Common myeloid progenitor, CD34-positive (primary cell): ENCODE data around the gene TMEM209.
A peak's percentile ranks its signal among the peaks of the same experiment; 100 is the strongest.
"Not testable (repeated sequence)": the region's sequence is repeated elsewhere in the genome, so short reads cannot be mapped to it uniquely, and the experiment has no call there.

Experiments used
- CTCF ChIA-PET: fragments of 350-600 bp; sonication (Branson Sonifier 250); formaldehyde crosslinking; loops from one replicate; lab custom pipeline; 2021; ENCODE audit warnings: antibody characterized with exemption; lab: Charles Lee
- POLR2A ChIA-PET: fragments of 350-600 bp; sonication (Branson Sonifier 250); formaldehyde crosslinking; loops from one replicate; lab custom pipeline; 2021; ENCODE audit warnings: antibody characterized with exemption; lab: Charles Lee
- DNase-seq, 3 donors: peaks; one replicate each; pipeline versions ENCODE4 v3.0.0 to v3.0.0-alpha.2; 2013
- H3K27ac ChIP-seq, 2 experiments: 1 replicate in 1 of 2; 2 replicates in 1 of 2; pipeline ENCODE4 v1.7.0; 2013; ENCODE audit warnings: inconsistent platforms in 2 of 2, low read length in 2 of 2, mild to moderate bottlenecking in 2 of 2, low read depth in 1 of 2, moderate library complexity in 1 of 2; ENCODE audit not compliant: severe bottlenecking in 2 of 2, insufficient read depth in 1 of 2, poor library complexity in 1 of 2
- H3K27me3 ChIP-seq, 5 experiments: replicated peaks in 2 of 5; 1 replicate in 3 of 5; 2 replicates in 2 of 5; pipeline versions ENCODE4 v1.6.1 to v1.7.0; 2013; ENCODE audit warnings: low read length in 4 of 5, mild to moderate bottlenecking in 2 of 5, moderate library complexity in 2 of 5, inconsistent platforms in 1 of 5; ENCODE audit not compliant: insufficient read depth in 5 of 5, control insufficient read depth in 4 of 5
- H3K36me3 ChIP-seq, 4 experiments: 1 replicate in 2 of 4; 2 replicates in 2 of 4; pipeline versions ENCODE4 v1.6.1 to v1.7.0; 2013; ENCODE audit warnings: low read length in 3 of 4, control low read depth in 1 of 4, mild to moderate bottlenecking in 1 of 4; ENCODE audit not compliant: control insufficient read depth in 4 of 4, insufficient read depth in 4 of 4
- H3K4me1 ChIP-seq, 4 experiments: 1 replicate in 3 of 4; 2 replicates in 1 of 4; pipeline versions ENCODE4 v1.6.1 to v1.7.1; 2013; ENCODE audit warnings: low read length in 3 of 4, mild to moderate bottlenecking in 3 of 4, control low read depth in 1 of 4, inconsistent platforms in 1 of 4, moderate library complexity in 1 of 4; ENCODE audit not compliant: control insufficient read depth in 4 of 4, insufficient read depth in 4 of 4; ENCODE audit errors: control extremely low read depth in 1 of 4
- H3K4me3 ChIP-seq, 7 experiments: 1 replicate in 4 of 7; 2 replicates in 3 of 7; pipeline versions ENCODE4 v1.5.1 to v1.7.0; 2013; ENCODE audit warnings: mild to moderate bottlenecking in 7 of 7, low read length in 6 of 7, moderate library complexity in 6 of 7, inconsistent platforms in 2 of 7, low read depth in 2 of 7, control low read depth in 1 of 7; ENCODE audit not compliant: insufficient read depth in 4 of 7, control insufficient read depth in 1 of 7; ENCODE audit errors: extremely low read depth in 1 of 7
- H3K9me3 ChIP-seq, 5 experiments: 1 replicate in 4 of 5; 2 replicates in 1 of 5; pipeline versions ENCODE4 v1.6.1 to v1.7.1; 2013; ENCODE audit warnings: low read length in 4 of 5, mild to moderate bottlenecking in 2 of 5, inconsistent platforms in 1 of 5, low read depth in 1 of 5, moderate library complexity in 1 of 5; ENCODE audit not compliant: control insufficient read depth in 4 of 5, insufficient read depth in 2 of 5; ENCODE audit errors: control extremely low read depth in 1 of 5
- WGBS: methylation state at CpG from one replicate; pipeline ENCODE4 v1.1.5; 2013; ENCODE audit not compliant: insufficient coverage; 5-methylcytosine and 5-hydroxymethylcytosine counted together

The TMEM209 gene

DNA sequence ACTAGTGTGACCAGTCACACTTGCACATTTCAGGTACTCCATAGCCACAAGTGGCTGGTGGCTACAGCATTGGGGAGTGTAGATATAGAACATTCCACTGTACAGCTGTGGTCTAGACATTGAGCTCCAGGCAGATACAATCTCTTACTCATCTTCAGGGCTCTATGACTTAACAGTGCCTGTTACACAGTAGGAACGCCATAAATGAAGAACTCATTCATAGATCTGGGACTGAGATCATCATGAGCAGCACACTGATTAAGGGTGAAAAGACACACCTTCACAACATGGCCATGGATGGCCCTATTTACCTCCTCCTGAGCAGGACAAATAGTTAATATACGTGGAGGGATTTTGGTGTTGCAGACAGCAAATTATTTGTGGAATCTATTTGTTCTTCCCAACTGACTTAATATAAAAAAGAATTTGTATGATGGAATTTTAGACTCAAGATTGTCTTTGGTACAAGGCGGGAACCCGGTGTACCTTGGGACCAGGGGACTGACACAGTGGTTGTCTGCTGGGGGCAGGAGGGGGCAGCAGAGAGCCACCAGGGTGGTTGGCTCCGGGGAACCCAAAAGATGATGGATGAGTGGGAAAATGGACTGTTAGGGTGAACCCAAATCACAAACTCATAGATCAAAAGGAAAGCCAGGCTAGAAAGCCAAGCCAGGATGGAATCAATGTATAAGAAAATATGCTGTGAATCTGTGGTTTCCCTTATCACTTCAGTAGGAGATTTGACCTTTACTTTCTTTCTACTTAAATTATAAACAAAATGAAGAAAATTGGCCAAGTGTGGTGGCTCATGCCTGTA, 37.2 kb upstream of the TMEM209 start:
- ChIA-PET POLR2A (interaction anchor here (0.6 kb wide), 1 partner anchor 515 kb away, joined by 4 read pairs; no protein-coding TSS in a partner anchor), CTCF (interaction anchor here (0.6 to 2.1 kb wide), 9 partner anchors 12 to 514 kb away, joined by 3 to 5 read pairs (median 3); no protein-coding TSS in a partner anchor)
- peak; percentile 56 to 68 (median 64) for DNase-seq
- no peaks in the 10 kb centered on the region for H3K36me3 ChIP-seq
- no peak overlapping the region for H3K27ac ChIP-seq
- 41% methylated on average over 4 of the region's 5 CpGs for WGBS
- H3K4me1 ChIP-seq, result no peaks in the 10 kb centered on the region
- H3K27me3 ChIP-seq, result no peaks in the 10 kb centered on the region
- peak overlapping the region in 1 of 7 experiments; percentile 45 for H3K4me3 ChIP-seq
- H3K9me3 ChIP-seq, result peaks cover 0 to 3% (median 0%) of the 10 kb centered on the region in 5 experiments

DNA sequence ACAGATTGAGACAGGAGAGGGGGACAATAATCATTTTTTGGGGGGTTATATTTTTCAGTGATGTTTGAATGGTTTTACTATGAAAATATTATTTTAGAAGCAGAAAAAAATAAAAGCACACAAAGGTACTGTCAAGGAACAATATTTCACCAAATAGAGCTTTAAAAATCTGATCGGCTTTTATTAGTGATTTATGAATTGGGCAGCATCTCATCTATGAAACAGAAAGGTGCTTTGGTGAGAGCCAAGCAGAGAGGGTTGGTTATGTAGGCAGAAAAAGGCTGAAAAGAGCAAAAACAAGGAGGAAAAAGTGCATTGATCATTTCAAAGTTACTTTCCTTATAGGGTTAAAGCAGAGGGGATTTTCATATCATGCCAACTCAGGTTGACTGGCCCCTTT, 35.0 kb upstream of the TMEM209 start:
- 100% methylated on average over 1 of the region's 1 CpG for WGBS
- no peak for DNase-seq
- ChIA-PET CTCF (interaction anchor here (0.6 to 2.1 kb wide), 5 partner anchors 10 to 518 kb away, joined by 3 to 6 read pairs (median 4); no protein-coding TSS in a partner anchor), POLR2A (no interaction called here)
- Histone ChIP-seq H3K4me1 (no peaks in the 10 kb centered on the region), H3K4me3 (no peak overlapping the region), H3K27me3 (no peaks in the 10 kb centered on the region), H3K27ac (no peak overlapping the region), H3K9me3 (no peaks in the 10 kb centered on the region), H3K36me3 (no peaks in the 10 kb centered on the region)

DNA sequence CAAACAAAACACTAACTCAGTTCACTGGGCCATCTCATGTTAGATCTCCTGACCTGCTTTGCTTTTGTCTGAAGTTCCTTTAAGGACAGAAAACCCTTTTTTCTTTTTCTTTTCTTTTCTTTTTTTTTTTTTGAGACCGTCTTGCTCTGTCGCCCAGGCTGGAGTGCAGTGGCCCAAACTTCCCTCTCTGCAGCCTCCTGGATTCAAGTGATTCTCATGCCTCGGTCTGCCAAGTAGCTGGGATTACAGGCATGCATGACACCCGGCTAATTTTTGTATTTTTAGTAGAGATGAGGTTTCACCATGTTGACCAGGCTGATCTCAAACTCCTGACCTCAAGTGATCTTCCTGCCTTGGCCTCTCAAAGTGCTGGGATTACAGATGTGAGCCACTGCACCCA, 31.2 kb upstream of the TMEM209 start:
- H3K9me3 ChIP-seq, DNase-seq, POLR2A ChIA-PET, H3K36me3 ChIP-seq, H3K4me1 ChIP-seq, H3K27ac ChIP-seq, H3K27me3 ChIP-seq, H3K4me3 ChIP-seq: not testable (repeated sequence)
- 90% methylated on average over 2 of the region's 4 CpGs for WGBS
- CTCF ChIA-PET, result interaction anchor here (1.0 to 1.1 kb wide), 2 partner anchors 17 to 51 kb away, joined by 3 read pairs; no protein-coding TSS in a partner anchor

DNA sequence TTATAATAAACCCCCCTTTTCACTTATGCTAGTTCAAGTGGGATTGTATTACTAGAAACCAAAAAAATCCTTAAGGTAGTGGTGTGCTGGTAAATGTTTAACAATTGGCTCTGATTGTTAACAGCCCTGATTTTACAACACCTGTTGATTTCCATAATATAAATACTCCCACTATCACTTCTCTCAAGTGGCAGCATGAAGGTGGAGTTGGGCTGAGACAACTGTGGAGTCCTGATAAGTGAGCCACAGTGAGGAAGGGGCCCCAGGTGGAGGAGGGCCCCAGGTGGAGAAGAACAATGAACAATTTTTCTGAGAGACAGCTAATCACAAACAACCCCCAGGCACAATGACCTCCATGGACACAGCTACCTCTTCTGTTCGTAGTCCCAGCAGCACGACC, 28.9 kb upstream of the TMEM209 start:
- WGBS, result 96% methylated on average over 2 of the region's 2 CpGs
- H3K36me3 ChIP-seq, result no peaks in the 10 kb centered on the region
- H3K4me3 ChIP-seq, result no peak overlapping the region
- no peak for DNase-seq
- peaks cover 0 to 2% (median 0%) of the 10 kb centered on the region in 4 experiments for H3K4me1 ChIP-seq
- CTCF ChIA-PET, result no interaction called here
- no peaks in the 10 kb centered on the region for H3K9me3 ChIP-seq
- no peaks in the 10 kb centered on the region for H3K27me3 ChIP-seq
- no peak overlapping the region for H3K27ac ChIP-seq
- POLR2A ChIA-PET, result no interaction called here

DNA sequence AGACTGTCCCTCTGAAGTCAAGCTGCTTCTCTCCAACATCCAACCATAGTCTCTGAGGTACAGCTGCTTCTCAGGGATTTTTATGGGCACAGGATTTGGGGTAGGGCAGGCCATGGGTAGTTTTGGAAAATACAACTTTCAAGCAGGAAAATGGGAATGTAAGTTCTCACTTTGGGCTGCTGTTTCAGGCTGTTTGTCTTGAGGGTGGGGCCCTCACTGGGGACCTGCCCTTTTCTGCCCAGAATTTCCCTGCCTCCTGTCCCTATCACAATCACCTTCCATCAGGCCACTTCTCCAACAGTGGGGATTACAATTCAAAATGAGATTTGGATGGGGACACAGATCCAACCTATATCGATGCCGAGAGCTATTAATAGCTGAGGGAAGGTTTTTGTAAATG, 27.0 kb upstream of the TMEM209 start:
- H3K4me3 ChIP-seq, result no peak overlapping the region
- no peaks in the 10 kb centered on the region for H3K9me3 ChIP-seq
- WGBS, result no CpG with 5 or more reads among the region's 2 CpGs
- H3K36me3 ChIP-seq, result no peaks in the 10 kb centered on the region
- DNase-seq, result no peak
- H3K27ac ChIP-seq, result no peak overlapping the region
- ChIA-PET CTCF (interaction anchor here (1.2 kb wide), 1 partner anchor 45 kb away, joined by 4 read pairs; no protein-coding TSS in a partner anchor), POLR2A (no interaction called here)
- H3K4me1 ChIP-seq, result peaks cover 0 to 4% (median 0%) of the 10 kb centered on the region in 4 experiments
- H3K27me3 ChIP-seq, result no peaks in the 10 kb centered on the region

DNA sequence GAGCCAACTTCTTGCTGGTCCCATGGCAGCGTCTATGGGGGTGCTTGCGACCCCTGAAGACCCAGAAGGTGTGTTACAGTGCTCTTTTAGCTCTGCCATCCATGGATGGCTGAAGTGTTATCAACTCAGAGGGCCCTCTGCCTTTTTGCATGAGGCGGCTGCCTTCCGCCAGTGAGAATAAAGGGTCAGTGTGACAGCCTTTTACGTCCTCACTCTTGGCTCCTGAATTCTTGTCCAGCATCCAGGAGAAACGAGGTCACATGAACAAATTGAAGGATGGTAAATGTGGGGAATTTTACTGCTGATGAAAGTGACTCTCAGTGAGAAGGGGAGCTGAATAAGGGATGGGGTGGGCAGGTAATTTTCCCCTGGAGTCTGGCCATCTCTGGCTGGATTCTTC, 26.6 kb upstream of the TMEM209 start:
- no peak overlapping the region for H3K4me3 ChIP-seq
- H3K27me3 ChIP-seq, result no peaks in the 10 kb centered on the region
- no peaks in the 10 kb centered on the region for H3K36me3 ChIP-seq
- no peak for DNase-seq
- no peak overlapping the region for H3K27ac ChIP-seq
- ChIA-PET POLR2A (no interaction called here), CTCF (interaction anchor here (1.2 kb wide), 1 partner anchor 45 kb away, joined by 4 read pairs; no protein-coding TSS in a partner anchor)
- WGBS, result 100% methylated on average over 6 of the region's 6 CpGs
- H3K4me1 ChIP-seq, result peaks cover 0 to 4% (median 0%) of the 10 kb centered on the region in 4 experiments
- H3K9me3 ChIP-seq, result no peaks in the 10 kb centered on the region

DNA sequence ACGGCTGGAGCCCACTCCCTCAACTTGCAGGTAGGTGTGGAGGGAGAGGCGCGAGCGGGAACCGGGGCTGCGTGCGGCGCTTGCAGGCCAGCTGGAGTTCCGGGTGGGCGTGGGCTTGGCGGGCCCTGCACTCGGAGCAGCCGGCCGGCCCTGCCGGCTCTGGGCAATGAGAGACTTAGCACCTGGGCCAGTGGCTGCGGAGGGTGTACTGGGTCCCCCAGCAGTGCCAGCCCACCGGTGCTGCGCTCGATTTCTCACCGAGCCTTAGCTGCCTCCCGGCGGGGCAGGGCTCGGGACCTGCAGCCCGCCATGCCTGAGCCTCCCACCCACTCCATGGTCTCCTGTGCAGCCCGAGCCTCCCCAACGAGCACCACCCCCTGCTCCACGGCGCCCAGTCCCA, 24.8 kb upstream of the TMEM209 start:
- DNase-seq, H3K4me1 ChIP-seq, POLR2A ChIA-PET, H3K4me3 ChIP-seq, H3K27ac ChIP-seq, H3K27me3 ChIP-seq, H3K9me3 ChIP-seq, H3K36me3 ChIP-seq: not testable (repeated sequence)
- CTCF ChIA-PET, result interaction anchor here (2.1 kb wide), 1 partner anchor 11 kb away, joined by 4 read pairs; no protein-coding TSS in a partner anchor
- WGBS, result 100% methylated on average over 3 of the region's 28 CpGs
